Body of pancreas (tissue), 4 donors: ENCODE measurements around the gene MFAP3. TPM values are rescaled to one million over a fixed set of nuclear protein-coding genes. Genes with fewer than 3 reads are reported as not detected.
A peak's percentile ranks its signal among the peaks of the same experiment; 100 is the strongest.

Source experiments
- ATAC-seq: fragments of 150-250 bp; one replicate; pipeline ENCODE4 v1.9.1; 2016
- DNase-seq, 4 donors: peaks; one replicate each; pipeline ENCODE4 v3.0.0-alpha.2; 2019
- H3K27ac ChIP-seq, 4 donors: fragments of 200-600 bp; sonication (generic); 1 replicate in 3 of 4; 2 replicates in 1 of 4; pipeline versions ENCODE4 v1.5.1 to v1.6.1; 2016 to 2019; ENCODE audit warnings: mild to moderate bottlenecking in 1 of 4, mixed read lengths in 1 of 4, moderate library complexity in 1 of 4
- H3K27me3 ChIP-seq, 2 donors: fragments of 200-600 bp; sonication (generic); one replicate each; pipeline ENCODE4 v1.6.0; 2016; ENCODE audit warnings: mild to moderate bottlenecking in 1 of 2
- H3K36me3 ChIP-seq, 2 donors: fragments of 200-600 bp; sonication (generic); replicated peaks in 1 of 2; 2 replicates each; pipeline ENCODE4 v1.5.1; 2016; ENCODE audit warnings: low read depth in 2 of 2; ENCODE audit not compliant: insufficient read depth in 1 of 2
- H3K4me1 ChIP-seq: fragments of 200-600 bp; sonication (generic); one replicate; pipeline ENCODE4 v1.6.0; 2016
- H3K4me3 ChIP-seq, 2 donors: fragments of 200-600 bp; sonication (generic); 1 replicate in 1 of 2; 2 replicates in 1 of 2; pipeline ENCODE4 v1.5.1; 2016 to 2019
- H3K9me3 ChIP-seq, 3 donors: fragments of 200-600 bp; sonication (generic); 1 replicate in 2 of 3; 2 replicates in 1 of 3; pipeline ENCODE4 v1.5.1; 2016
- POLR2A ChIP-seq, 3 donors: fragments of 450-650 bp; IDR thresholded peaks; one replicate each; pipeline ENCODE4 v1.6.1; 2016; ENCODE audit warnings: antibody characterized with exemption in 3 of 3, mild to moderate bottlenecking in 2 of 3
- WGBS, 2 donors: methylation state at CpG; one replicate each; pipeline ENCODE4 v1.1.5; 2017; 5-methylcytosine and 5-hydroxymethylcytosine counted together
- intact Hi-C: fragments of 100-400 bp; cut with DNase I; formaldehyde crosslinking; loops from one replicate; pipeline ENCODE4 v1.15.1; 2023
- total RNA-seq, 2 donors: library from RNA; depleted of rRNA; stranded (reverse); fragments of >200 nt; gene quantifications; one replicate each; pipeline ENCODE4 v1.1.0, GENCODE V29; 2016
- TF ChIP-seq, protein P1 (sequence below), 7 experiments: fragments of 450-650 bp in 4 of 7; fragments of 200-600 bp in 3 of 7; sonication (generic) in 3 of 7; IDR thresholded peaks; one replicate each; pipeline ENCODE4 v1.5.1; 2016 to 2019; ENCODE audit warnings: antibody characterized with exemption in 7 of 7

The MFAP3 gene
- total RNA-seq, 2 donors from 2014 or later, result 14.3 to 23.4 TPM

DNA sequence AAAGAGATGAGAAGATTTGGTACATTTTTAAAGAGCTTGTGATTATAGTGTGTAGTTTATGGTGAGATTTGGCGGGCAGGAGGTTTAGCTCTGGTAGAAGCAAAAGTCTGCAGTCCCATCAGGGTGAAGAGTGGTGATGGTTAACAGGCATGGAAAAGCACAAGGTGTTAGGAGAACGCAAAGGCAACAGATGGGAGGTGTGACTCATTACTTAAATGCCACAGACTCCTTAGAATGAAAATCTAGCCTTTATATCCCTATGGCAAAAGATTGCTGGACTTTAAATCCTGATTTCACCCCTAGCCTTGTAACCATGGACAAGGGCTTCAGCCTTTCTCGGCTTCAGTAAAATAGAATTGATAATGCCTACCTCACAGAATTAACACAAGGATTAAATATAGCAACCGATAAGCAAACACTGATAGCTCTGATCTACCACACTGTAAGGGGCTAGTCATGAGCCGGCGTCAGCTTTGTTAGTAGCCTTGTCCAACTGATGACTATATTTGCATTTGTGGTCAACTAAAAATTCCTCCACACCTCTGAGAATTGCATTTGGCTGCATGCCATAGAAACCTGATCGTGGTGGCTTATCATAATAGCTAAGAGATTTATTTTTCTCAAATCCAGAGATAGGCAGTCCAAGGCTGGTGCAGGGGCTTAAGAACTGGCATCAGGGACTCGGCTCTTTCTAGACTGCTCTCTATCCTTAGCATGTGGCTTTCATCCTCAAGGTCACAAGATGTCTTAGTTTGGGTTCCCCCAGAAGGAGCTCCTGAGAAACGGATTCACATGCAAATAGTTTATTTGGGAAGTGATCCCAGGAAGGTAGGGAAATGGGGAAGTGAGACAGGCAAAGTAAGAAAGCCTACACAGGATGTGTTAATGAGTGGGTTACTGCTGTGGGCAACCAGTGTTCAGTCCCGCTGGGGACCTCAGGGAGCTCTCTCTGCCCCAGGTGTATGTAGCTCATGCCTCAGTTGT, 19.6 kb downstream of the MFAP3 start:
- H3K9me3 ChIP-seq, result no peaks in the 10 kb centered on the region
- intact Hi-C loops, result no loop called here
- no peak overlapping the region for H3K4me3 ChIP-seq
- peaks cover 14% of the 10 kb centered on the region for H3K4me1 ChIP-seq
- TF ChIP-seq, protein P1, sequence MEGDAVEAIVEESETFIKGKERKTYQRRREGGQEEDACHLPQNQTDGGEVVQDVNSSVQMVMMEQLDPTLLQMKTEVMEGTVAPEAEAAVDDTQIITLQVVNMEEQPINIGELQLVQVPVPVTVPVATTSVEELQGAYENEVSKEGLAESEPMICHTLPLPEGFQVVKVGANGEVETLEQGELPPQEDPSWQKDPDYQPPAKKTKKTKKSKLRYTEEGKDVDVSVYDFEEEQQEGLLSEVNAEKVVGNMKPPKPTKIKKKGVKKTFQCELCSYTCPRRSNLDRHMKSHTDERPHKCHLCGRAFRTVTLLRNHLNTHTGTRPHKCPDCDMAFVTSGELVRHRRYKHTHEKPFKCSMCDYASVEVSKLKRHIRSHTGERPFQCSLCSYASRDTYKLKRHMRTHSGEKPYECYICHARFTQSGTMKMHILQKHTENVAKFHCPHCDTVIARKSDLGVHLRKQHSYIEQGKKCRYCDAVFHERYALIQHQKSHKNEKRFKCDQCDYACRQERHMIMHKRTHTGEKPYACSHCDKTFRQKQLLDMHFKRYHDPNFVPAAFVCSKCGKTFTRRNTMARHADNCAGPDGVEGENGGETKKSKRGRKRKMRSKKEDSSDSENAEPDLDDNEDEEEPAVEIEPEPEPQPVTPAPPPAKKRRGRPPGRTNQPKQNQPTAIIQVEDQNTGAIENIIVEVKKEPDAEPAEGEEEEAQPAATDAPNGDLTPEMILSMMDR (IDR thresholded peaks at IDR 0.05), result no peak
- no peak for TF ChIP-seq POLR2A (IDR thresholded peaks at IDR 0.05)
- H3K27ac ChIP-seq, result no peak overlapping the region
- H3K36me3 ChIP-seq, result peaks cover 0 to 4% of the 10 kb centered on the region in 2 donors
- DNase-seq (peak in 3 of 4 donors; percentile 35 to 41 (median 36)), ATAC-seq (peak; percentile 18)
- no peaks in the 10 kb centered on the region for H3K27me3 ChIP-seq
- 33 to 38% methylated on average over 10 of the region's 10 CpGs for WGBS, 2 donors

DNA sequence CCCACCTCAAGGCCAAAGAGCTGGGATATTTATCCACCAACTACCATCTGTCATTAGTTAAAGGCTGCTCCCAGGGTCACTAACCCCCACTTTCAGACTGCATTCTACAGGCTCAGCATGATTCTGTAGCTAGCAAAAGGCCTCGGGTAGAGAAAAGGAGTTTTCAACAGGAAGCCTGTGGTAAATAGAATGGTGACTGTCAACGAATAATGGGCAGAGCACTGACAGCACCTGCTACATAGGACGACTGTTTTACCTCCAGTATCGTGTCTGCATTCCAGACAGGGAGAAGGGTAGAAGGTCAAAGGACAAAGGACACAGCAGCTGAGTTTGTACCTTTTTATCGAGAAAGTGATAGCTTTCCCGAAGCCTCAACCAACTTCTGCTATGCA, 20.3 kb downstream of the MFAP3 start:
- no peak for ATAC-seq

DNA sequence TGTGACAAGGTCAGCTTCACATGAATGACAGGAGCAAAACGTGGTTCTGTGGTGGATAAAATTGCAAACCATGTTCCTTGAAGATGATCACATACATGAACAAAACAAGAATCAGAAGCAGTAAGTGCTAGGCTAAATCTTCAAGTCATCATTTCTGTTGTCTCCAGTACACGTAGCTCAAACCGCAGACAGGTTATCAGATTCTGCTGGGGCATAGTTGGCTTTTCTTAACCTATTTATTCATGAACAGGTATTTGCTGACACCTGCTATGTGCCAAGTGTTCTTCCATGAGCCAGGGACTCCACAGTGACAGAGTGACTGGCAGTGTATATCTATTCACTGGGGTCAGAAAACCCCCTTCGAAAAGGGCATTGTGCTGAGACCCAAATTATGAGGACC, 20.8 kb downstream of the MFAP3 start:
- Histone ChIP-seq H3K9me3 (no peaks in the 10 kb centered on the region), H3K4me3 (no peak overlapping the region), H3K27ac (no peak overlapping the region), H3K27me3 (no peaks in the 10 kb centered on the region), H3K36me3 (peaks cover 0 to 3% of the 10 kb centered on the region in 2 donors), H3K4me1 (peaks cover 14% of the 10 kb centered on the region)
- DNase-seq (no peak), ATAC-seq (no peak)
- no peak for TF ChIP-seq POLR2A (IDR thresholded peaks at IDR 0.05)
- TF ChIP-seq, protein P1 (IDR thresholded peaks at IDR 0.05), result no peak
- intact Hi-C loops, result no loop called here
- WGBS, 2 donors, result 62 to 63% methylated on average over 4 of the region's 4 CpGs

More for the DNA sequence above, 20.3 kb downstream of the MFAP3 start:
- no peaks in the 10 kb centered on the region for H3K9me3 ChIP-seq
- H3K36me3 ChIP-seq, result peaks cover 0 to 3% of the 10 kb centered on the region in 2 donors
- no peaks in the 10 kb centered on the region for H3K27me3 ChIP-seq
- H3K4me3 ChIP-seq, result no peak overlapping the region
- WGBS, 2 donors, result 48 to 53% methylated on average over 6 of the region's 6 CpGs
- H3K4me1 ChIP-seq, result peaks cover 14% of the 10 kb centered on the region
- no peak for DNase-seq
- no peak overlapping the region for H3K27ac ChIP-seq
- TF ChIP-seq POLR2A (IDR thresholded peaks at IDR 0.05), result no peak
- TF ChIP-seq, protein P1 (IDR thresholded peaks at IDR 0.05), result no peak
- intact Hi-C loops, result no loop called here

DNA sequence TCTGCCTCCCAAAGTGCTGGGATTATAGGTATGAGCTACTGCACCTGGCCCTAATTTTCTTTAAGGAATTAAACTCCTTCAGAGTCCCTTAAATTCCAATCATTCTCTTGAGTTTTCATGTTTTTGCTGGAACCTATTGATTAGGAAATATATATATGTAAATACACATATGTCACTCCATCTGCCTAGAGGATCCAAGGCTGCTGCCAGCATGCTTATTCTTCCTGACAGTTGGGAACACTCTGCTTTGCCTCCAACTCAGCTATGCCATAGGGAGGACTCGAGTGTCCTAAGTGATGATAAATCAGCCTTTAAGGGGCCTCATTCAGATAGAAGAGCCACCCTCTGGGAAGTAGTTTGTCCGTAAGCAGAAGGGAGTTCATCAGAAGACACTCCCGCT, 21.8 kb downstream of the MFAP3 start:
- DNase-seq (no peak), ATAC-seq (no peak)
- no peak overlapping the region for H3K4me3 ChIP-seq
- H3K27me3 ChIP-seq, result no peaks in the 10 kb centered on the region
- H3K27ac ChIP-seq, result no peak overlapping the region
- WGBS, 2 donors, result 82 to 93% methylated on average over 2 to 3 of the region's 3 CpGs
- H3K9me3 ChIP-seq, result no peaks in the 10 kb centered on the region
- peaks cover 14% of the 10 kb centered on the region for H3K4me1 ChIP-seq
- intact Hi-C loops, result no loop called here
- no peaks in the 10 kb centered on the region for H3K36me3 ChIP-seq
- TF ChIP-seq, protein P1 (IDR thresholded peaks at IDR 0.05), result no peak
- no peak for TF ChIP-seq POLR2A (IDR thresholded peaks at IDR 0.05)
